Stimulated activated CD4-positive, alpha-beta T cell treated with anti-CD3 and anti-CD28 coated beads, Interleukin-1b, Interleukin-23, amount 100 ng/mL, for 24 hours (primary cell): ENCODE data around the gene FGGY.

Experiments
- DNase-seq, 4 experiments: peaks; one replicate each; pipeline ENCODE4 v3.0.0-alpha.2; 2020; ENCODE audit warnings: low read depth in 4 of 4, low spot score in 1 of 4

The FGGY gene

DNA sequence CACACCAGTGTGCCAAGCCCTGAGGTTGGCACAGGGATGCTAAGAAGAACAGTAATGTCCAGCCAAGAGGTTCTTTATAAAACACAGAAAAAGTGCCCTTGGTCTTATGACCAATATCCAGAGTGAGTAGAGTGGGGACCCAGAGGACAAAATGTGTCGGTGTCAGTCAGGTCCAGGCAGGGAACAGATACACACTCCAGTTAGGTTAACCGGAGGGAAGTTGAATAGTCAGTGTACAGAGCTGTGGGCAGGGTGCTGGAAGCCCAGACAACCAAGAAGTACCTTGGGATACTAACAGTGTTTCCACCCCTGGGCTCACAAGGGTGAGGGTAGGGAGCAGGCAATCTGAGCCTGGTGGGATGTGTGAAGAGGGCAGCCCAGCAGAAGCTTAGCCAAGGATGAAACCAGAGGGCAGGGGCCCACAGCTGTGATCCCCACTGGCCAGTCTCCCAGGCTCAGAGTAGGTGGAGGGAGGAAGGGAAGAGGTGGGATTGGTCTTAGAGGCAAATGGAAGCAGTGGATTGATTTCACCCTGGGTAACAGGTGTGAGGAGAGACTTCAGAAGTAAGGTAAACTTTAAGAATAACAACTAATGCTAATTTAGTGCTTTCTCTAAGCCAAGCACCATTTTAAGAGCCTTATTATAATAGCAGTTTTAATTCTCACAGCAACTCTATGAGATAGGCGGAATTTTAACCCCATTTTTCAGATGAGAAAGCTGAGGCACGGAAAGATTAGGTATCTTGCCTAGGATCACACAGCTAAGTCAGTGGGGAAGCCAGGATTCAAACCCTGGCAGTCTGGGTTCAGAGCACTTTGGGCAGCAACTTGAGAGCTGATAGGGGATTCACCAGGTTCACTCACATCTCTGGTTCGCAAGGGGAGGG is 374.4 kb downstream of the FGGY start:
- no peak for DNase-seq

GRCh38 chr1:59671953-59672305 is 375.0 kb downstream of the FGGY start:
- DNase-seq: no peak

GRCh38 chr1:59672851-59673572 is 376.1 kb downstream of the FGGY start:
- no peak for DNase-seq

GRCh38 chr1:59673573-59674450 is 376.9 kb downstream of the FGGY start:
- DNase-seq: no peak

DNA sequence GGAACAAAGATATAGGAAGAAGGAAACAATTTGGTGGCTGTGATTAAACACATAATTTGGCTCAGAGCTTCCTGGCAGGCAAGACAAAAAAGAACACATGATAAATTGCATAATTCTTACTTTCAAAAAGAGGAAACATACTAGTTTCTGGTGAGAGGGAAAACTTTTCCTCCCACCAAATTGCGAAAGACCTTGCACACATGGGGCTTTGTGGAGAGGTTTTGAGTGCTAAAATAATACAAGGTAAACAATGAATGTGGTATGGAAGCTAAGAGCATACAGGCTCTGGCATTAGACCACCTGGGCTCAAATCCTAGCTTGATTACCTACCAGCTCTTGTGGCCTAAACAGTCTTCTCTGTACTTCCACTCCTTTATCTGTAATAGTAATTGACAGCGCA is 377.7 kb downstream of the FGGY start:
- no peak for DNase-seq

- DNase-seq: no peak
These were observed 379.0 kb downstream of the FGGY start for GRCh38 chr1:59675936-59676335.

- no peak for DNase-seq
These were observed 381.1 kb downstream of the FGGY start for GRCh38 chr1:59678040-59678439.

GRCh38 chr1:59678493-59679228 is 381.8 kb downstream of the FGGY start:
- no peak for DNase-seq

- no peak for DNase-seq
These were observed 383.1 kb downstream of the FGGY start for GRCh38 chr1:59680044-59680443.

GRCh38 chr1:59682396-59683080 is 385.6 kb downstream of the FGGY start:
- DNase-seq: no peak

DNA sequence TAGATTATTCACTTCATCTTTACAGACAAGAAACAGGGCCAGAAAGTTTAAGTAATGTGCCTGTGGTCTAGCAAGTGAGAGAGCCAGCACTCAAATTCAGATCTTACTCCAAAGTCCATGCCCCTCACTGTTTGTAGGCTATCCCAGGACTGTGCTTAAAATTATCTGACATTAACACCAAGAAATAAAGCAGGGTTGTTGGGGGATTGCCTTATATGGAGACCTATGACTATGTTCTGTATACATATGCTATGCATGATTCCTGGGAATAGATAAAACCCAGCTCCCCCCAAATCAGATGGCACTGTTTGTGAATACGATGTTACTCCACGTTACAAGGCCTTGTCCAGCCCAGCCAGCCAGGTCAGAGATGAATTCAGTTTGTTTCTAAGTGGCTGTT is 386.3 kb downstream of the FGGY start:
- DNase-seq: no peak

- DNase-seq: no peak
These were observed 387.8 kb downstream of the FGGY start for GRCh38 chr1:59684698-59685097.

- no peak for DNase-seq
These were observed 388.2 kb downstream of the FGGY start for GRCh38 chr1:59685101-59685500.

GRCh38 chr1:59685666-59686065 is 388.8 kb downstream of the FGGY start:
- no peak for DNase-seq

DNA sequence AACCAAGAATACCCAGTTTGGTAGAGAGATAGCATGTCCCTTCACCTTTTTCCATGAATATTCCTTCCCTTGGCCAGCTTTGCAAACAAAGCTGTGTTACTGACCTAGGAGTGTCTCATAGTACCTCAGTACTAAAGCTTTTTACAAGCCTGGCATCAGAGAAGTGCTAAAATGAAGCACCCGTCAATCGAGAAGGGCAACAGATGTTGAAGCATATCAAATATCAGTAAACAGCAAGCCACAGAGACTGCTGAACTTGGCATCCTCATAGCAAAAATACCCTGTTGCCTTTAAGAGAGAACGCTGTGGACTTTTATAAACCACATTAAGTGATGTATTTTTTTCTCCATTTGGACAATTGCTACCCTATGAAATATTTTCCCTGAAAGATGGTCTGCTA is 389.3 kb downstream of the FGGY start:
- DNase-seq: no peak

- no peak for DNase-seq
These were observed 389.7 kb downstream of the FGGY start for GRCh38 chr1:59686574-59686973.

GRCh38 chr1:59687081-59687480 is 390.2 kb downstream of the FGGY start:
- no peak for DNase-seq

DNA sequence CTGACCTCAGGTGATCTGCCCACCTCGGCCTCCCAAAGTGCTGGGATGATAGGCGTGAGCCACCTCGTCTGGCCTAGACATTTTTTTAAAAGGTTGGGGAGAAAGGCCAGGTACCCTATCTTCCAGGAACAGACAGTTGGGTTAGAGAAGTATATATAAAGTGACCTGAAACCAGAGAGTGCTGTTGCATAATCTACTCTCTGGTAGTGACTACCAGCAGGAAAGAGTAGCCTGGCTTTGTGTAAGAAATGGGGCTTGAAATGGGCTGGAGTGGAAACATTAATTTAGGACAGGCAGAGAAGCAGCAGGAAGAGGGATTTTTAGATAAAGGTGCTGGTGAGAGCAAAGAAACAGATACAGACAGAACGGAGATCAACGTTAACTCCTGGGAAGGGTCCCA is 392.1 kb downstream of the FGGY start:
- DNase-seq: no peak

DNA sequence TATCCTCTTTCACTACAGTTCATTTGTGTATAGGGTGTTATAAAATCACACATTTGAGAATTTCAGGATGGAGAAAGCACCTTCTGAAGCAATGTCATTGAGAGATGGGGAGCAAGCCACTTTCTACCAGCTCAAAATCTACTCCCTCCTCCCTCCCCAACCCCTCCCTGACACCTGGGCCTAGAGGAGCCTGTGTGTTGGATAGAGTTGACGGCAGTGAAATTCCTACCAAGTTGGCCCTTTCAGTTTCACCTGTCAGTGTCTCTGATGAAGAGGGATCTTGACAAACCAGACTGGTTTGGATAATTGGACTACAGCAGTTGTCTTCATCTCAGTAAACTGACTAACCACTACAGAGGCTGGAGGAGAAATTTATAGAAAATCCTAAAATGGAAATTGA is 392.8 kb downstream of the FGGY start:
- DNase-seq: no peak

GRCh38 chr1:59690171-59690930 is 393.5 kb downstream of the FGGY start:
- DNase-seq: no peak
